DOHH2 (cell line): ENCODE data around the gene FAM241A.

Experiments used
- H3F3A ChIP-seq: fragments of 200-600 bp; sonication (generic), shearing (Covaris generic); 2 replicates; pipeline ENCODE4 v1.6.0; 2016; ENCODE audit warnings: antibody characterized with exemption, mild to moderate bottlenecking; ENCODE audit not compliant: control insufficient read depth, insufficient read depth
- H3K27ac ChIP-seq: fragments of 200-600 bp; sonication (generic); 2 replicates; pipeline ENCODE4 v1.5.1; 2014; ENCODE audit warnings: low read depth, mild to moderate bottlenecking, low read length, moderate library complexity
- H3K27me3 ChIP-seq: fragments of 200-600 bp; sonication (generic); 2 replicates; pipeline ENCODE4 v1.6.1; 2014; ENCODE audit warnings: mild to moderate bottlenecking, low read length, mixed read lengths; ENCODE audit not compliant: control insufficient read depth
- H3K36me3 ChIP-seq: fragments of 200-600 bp; sonication (generic); 2 replicates; pipeline ENCODE4 v1.6.1; 2014; ENCODE audit warnings: mild to moderate bottlenecking, low read length, moderate library complexity, mixed read lengths; ENCODE audit not compliant: control insufficient read depth
- H3K4me1 ChIP-seq: fragments of 200-600 bp; sonication (generic); 2 replicates; pipeline ENCODE4 v1.6.1; 2014; ENCODE audit warnings: mild to moderate bottlenecking, low read length, mixed read lengths; ENCODE audit not compliant: control insufficient read depth
- H3K4me2 ChIP-seq: fragments of 200-600 bp; sonication (generic); 2 replicates; pipeline ENCODE4 v1.6.0; 2014; ENCODE audit warnings: mild to moderate bottlenecking, low read length, moderate library complexity
- H3K4me3 ChIP-seq: fragments of 200-600 bp; sonication (generic); 2 replicates; pipeline ENCODE4 v1.5.1; 2014; ENCODE audit warnings: mild to moderate bottlenecking, low read length, mixed read lengths
- H3K79me2 ChIP-seq: fragments of 200-600 bp; sonication (generic); 2 replicates; pipeline ENCODE4 v1.6.1; 2014; ENCODE audit warnings: mild to moderate bottlenecking, low read length, mixed read lengths; ENCODE audit not compliant: control insufficient read depth
- H3K9me2 ChIP-seq: fragments of 200-600 bp; sonication (generic); replicated peaks from 2 replicates; pipeline ENCODE4 v1.6.1; 2014; ENCODE audit warnings: mild to moderate bottlenecking, low read length, mixed read lengths; ENCODE audit not compliant: control insufficient read depth
- H3K9me3 ChIP-seq: fragments of 200-600 bp; sonication (generic); 2 replicates; pipeline ENCODE4 v1.6.1; 2014; ENCODE audit warnings: antibody characterized with exemption, low read length, mixed read lengths; ENCODE audit not compliant: control insufficient read depth, insufficient read depth
- H4K20me1 ChIP-seq: fragments of 200-600 bp; sonication (generic); 2 replicates; pipeline ENCODE4 v1.6.0; 2014; ENCODE audit warnings: low read depth, mild to moderate bottlenecking, antibody characterized with exemption, low read length, moderate library complexity; ENCODE audit not compliant: control insufficient read depth, insufficient read depth
- EZH2phosphoT487 ChIP-seq: fragments of 200-600 bp; sonication (generic); IDR thresholded peaks from 2 replicates; pipeline ENCODE4 v1.6.1; 2017; ENCODE audit warnings: borderline replicate concordance, mild to moderate bottlenecking, antibody characterized with exemption, low read length, moderate library complexity, mixed read lengths
- TF ChIP-seq, protein P1 (sequence below): fragments of 200-600 bp; sonication (generic); IDR thresholded peaks from one replicate; pipeline ENCODE4 v1.5.1; 2014; ENCODE audit warnings: antibody characterized with exemption, mild to moderate bottlenecking, low read depth, low read length; ENCODE audit not compliant: poor library complexity, severe bottlenecking

Gene FAM241A

GRCh38 chr4:112130906-112131305, 14.3 kb upstream of the FAM241A start:
- TF ChIP-seq, protein P1, sequence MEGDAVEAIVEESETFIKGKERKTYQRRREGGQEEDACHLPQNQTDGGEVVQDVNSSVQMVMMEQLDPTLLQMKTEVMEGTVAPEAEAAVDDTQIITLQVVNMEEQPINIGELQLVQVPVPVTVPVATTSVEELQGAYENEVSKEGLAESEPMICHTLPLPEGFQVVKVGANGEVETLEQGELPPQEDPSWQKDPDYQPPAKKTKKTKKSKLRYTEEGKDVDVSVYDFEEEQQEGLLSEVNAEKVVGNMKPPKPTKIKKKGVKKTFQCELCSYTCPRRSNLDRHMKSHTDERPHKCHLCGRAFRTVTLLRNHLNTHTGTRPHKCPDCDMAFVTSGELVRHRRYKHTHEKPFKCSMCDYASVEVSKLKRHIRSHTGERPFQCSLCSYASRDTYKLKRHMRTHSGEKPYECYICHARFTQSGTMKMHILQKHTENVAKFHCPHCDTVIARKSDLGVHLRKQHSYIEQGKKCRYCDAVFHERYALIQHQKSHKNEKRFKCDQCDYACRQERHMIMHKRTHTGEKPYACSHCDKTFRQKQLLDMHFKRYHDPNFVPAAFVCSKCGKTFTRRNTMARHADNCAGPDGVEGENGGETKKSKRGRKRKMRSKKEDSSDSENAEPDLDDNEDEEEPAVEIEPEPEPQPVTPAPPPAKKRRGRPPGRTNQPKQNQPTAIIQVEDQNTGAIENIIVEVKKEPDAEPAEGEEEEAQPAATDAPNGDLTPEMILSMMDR: no peak
- no peak for TF ChIP-seq EZH2phosphoT487
- H3K4me1 ChIP-seq: peaks cover 37% of the 10 kb centered on the region
- H3K9me3 ChIP-seq: no peaks in the 10 kb centered on the region
- H3K27ac ChIP-seq: no peak overlapping the region
- no peaks in the 10 kb centered on the region for H3K36me3 ChIP-seq
- H3K4me3 ChIP-seq: no peak overlapping the region
- H4K20me1 ChIP-seq: no peaks in the 10 kb centered on the region
- H3F3A ChIP-seq: no peaks in the 10 kb centered on the region; the same call in 1 of the 2 replicates
- H3K9me2 ChIP-seq: no peaks in the 10 kb centered on the region
- no peaks in the 10 kb centered on the region for H3K79me2 ChIP-seq
- no peaks in the 10 kb centered on the region for H3K27me3 ChIP-seq
- H3K4me2 ChIP-seq: no peak overlapping the region

DNA sequence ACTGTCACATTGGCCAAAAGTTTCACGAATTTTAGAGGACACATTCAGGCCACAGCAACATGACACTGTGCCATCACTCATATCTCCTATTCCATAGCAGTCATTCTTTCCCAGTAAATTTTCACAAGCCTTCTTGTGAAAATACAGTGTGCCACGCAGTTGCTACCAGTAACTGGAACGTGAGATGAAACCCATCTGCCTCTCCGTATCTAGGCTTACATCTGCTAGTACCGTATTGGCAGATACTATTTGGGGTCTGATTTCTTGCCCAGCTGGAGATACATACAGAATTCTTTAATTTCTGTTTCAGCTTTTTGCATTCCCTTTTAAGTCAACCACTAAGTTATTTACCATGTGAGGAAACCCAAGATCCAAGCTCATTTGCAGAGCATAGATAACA, 8.7 kb upstream of the FAM241A start:
- no peaks in the 10 kb centered on the region for H3K9me3 ChIP-seq
- no peak overlapping the region for H3K4me2 ChIP-seq
- H3K79me2 ChIP-seq: no peaks in the 10 kb centered on the region
- H3K36me3 ChIP-seq: no peaks in the 10 kb centered on the region
- H3F3A ChIP-seq: peaks cover 4% of the 10 kb centered on the region; the same call in 1 of the 2 replicates
- H3K27me3 ChIP-seq: no peaks in the 10 kb centered on the region
- H3K9me2 ChIP-seq: no peaks in the 10 kb centered on the region
- no peaks in the 10 kb centered on the region for H4K20me1 ChIP-seq
- peaks cover 17% of the 10 kb centered on the region for H3K4me1 ChIP-seq
- TF ChIP-seq EZH2phosphoT487: no peak
- TF ChIP-seq, protein P1: no peak
- no peak overlapping the region for H3K4me3 ChIP-seq
- H3K27ac ChIP-seq: no peak overlapping the region

DNA sequence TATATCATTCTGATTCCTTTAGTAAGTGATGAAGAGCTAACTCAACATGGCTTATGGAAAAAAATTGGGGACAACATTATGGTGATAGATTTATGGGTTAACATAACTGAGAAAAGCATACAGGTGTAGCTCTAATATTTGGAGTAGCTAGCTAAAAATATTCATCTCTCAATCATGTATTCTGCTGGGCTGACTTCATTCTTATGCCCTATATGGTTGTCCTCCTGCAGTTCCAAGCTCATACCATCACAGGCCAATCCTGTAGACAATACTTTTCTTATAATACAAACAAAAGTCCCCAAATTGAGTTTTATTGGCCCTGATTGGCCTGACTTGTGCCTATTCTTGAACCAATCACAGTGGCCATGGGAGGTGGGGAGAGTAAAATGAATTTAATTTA, 6.7 kb upstream of the FAM241A start:
- H3K9me3 ChIP-seq: no peaks in the 10 kb centered on the region
- no peaks in the 10 kb centered on the region for H4K20me1 ChIP-seq
- H3K4me2 ChIP-seq: no peak overlapping the region
- no peaks in the 10 kb centered on the region for H3K9me2 ChIP-seq
- H3F3A ChIP-seq: peaks cover 4% of the 10 kb centered on the region; the same call in 1 of the 2 replicates
- no peak overlapping the region for H3K27ac ChIP-seq
- H3K4me3 ChIP-seq: no peak overlapping the region
- no peaks in the 10 kb centered on the region for H3K79me2 ChIP-seq
- no peaks in the 10 kb centered on the region for H3K27me3 ChIP-seq
- no peaks in the 10 kb centered on the region for H3K36me3 ChIP-seq
- H3K4me1 ChIP-seq: peaks cover 28% of the 10 kb centered on the region
- TF ChIP-seq, protein P1: no peak
- TF ChIP-seq EZH2phosphoT487: no peak

DNA sequence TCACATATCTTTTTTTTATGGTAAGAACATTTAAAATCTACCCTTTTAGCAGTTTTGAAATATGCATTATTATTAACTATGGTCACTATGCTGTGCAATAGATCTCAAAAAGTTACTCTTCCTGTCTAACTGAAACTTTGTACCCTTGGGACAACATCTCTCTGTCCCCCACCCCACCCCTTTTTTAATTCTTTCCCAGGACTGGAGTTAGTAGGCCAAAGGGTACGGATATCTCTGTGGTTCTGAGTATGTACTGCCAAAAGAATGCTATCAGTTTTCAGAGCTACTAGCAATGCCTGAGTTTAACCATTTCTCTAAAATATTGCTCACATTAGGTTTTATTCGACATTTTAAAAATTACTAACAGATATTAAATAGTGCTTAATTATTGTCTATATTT, 4.7 kb upstream of the FAM241A start:
- peaks cover 3% of the 10 kb centered on the region for H3K79me2 ChIP-seq
- H3F3A ChIP-seq: peaks cover 4% of the 10 kb centered on the region; the same call in 1 of the 2 replicates
- H3K4me1 ChIP-seq: peaks cover 43% of the 10 kb centered on the region
- no peaks in the 10 kb centered on the region for H3K36me3 ChIP-seq
- H3K4me2 ChIP-seq: peak overlapping the region; percentile 15; the same call in 1 of the 2 replicates
- no peaks in the 10 kb centered on the region for H3K9me3 ChIP-seq
- H3K27ac ChIP-seq: no peak overlapping the region
- H3K27me3 ChIP-seq: no peaks in the 10 kb centered on the region
- no peak overlapping the region for H3K4me3 ChIP-seq
- TF ChIP-seq, protein P1: no peak
- no peak for TF ChIP-seq EZH2phosphoT487
- no peaks in the 10 kb centered on the region for H4K20me1 ChIP-seq
- no peaks in the 10 kb centered on the region for H3K9me2 ChIP-seq
